HepG2 (cell line): ENCODE results near the gene TPPP3. TPM values are rescaled to one million over a fixed set of nuclear protein-coding genes. Genes with fewer than 3 reads are reported as not detected.
A peak's percentile ranks its signal among the peaks of the same experiment; 100 is the strongest.

Source experiments
- ATAC-seq: fragments of 200-7000 bp; cut with Tn5 transposase; 3 replicates; pipeline ENCODE4 v1.9.1; 2020; ENCODE audit warnings: mild to moderate bottlenecking, moderate library complexity
- BruUV-seq: library from RNA; stranded (reverse); fragments of 400-500 nt; replicated peaks from 2 replicates; lab custom pipeline; 2021; lab: Mats Ljungman, UMichigan
- CTCF ChIA-PET: fragments of 300-600 bp; formaldehyde crosslinking; extraction: SDS; loops from one replicate; lab custom pipeline; 2021; ENCODE audit warnings: low total read pairs, inconsistent platforms, low intra/inter-chr PET ratio; lab: Yijun Ruan, JAX
- POLR2A ChIA-PET: fragments of 350-600 bp; sonication (Branson Sonifier 250); formaldehyde crosslinking; loops from one replicate; lab custom pipeline; 2020; ENCODE audit warnings: antibody characterized with exemption, inconsistent platforms; lab: Yijun Ruan, JAX
- DNase-seq: peaks from one replicate; pipeline ENCODE4 v3.0.0-alpha.2; 2015; ENCODE audit warnings: low spot score
- FAIRE-seq: peaks from 3 replicates; lab custom pipeline; 2011; peaks lifted over from hg19 to GRCh38; lab: Jason Lieb, UNC
- H2AFZ ChIP-seq: one replicate; pipeline ENCODE4 v1.6.1; 2011; ENCODE audit warnings: low read length, inconsistent platforms
- H3K27ac ChIP-seq: fragments of 300-600 bp; 3 replicates; pipeline ENCODE4 v1.8.0; 2011; ENCODE audit warnings: mixed run types, mild to moderate bottlenecking, mixed read lengths, low read length, inconsistent platforms; ENCODE audit not compliant: insufficient read depth; ENCODE audit errors: extremely low read length
- H3K27me3 ChIP-seq, 2 experiments: fragments of 200-600 bp in 1 of 2; 2 replicates in 1 of 2; 3 replicates in 1 of 2; pipeline versions ENCODE4 v1.6.0 to v1.8.0; 2011; ENCODE audit warnings: low read length in 2 of 2, mild to moderate bottlenecking in 2 of 2, moderate library complexity in 2 of 2, inconsistent platforms in 1 of 2; ENCODE audit not compliant: insufficient read depth in 2 of 2, control insufficient read depth in 1 of 2
- H3K36me3 ChIP-seq, 2 experiments: fragments of 200-600 bp in 1 of 2; replicated peaks in 1 of 2; 2 replicates in 1 of 2; 3 replicates in 1 of 2; pipeline versions ENCODE4 v1.5.1 to v1.8.0; 2011; ENCODE audit warnings: low read length in 2 of 2, inconsistent platforms in 1 of 2; ENCODE audit not compliant: insufficient read depth in 2 of 2, control insufficient read depth in 1 of 2
- H3K4me1 ChIP-seq: 2 replicates; pipeline ENCODE4 v1.5.1; 2012; ENCODE audit warnings: low read length, inconsistent platforms; ENCODE audit not compliant: insufficient read depth
- H3K4me2 ChIP-seq: 2 replicates; pipeline ENCODE4 v1.6.0; 2011; ENCODE audit warnings: low read depth, low read length, inconsistent platforms
- H3K4me3 ChIP-seq, 3 experiments: fragments of 200-600 bp in 1 of 3; sonication (generic), shearing (Covaris generic) in 1 of 3; replicated peaks in 1 of 3; 2 replicates each; pipeline ENCODE4 v1.5.1; 2011 to 2016; ENCODE audit warnings: low read length in 3 of 3, inconsistent platforms in 2 of 3, low read depth in 2 of 3, mild to moderate bottlenecking in 2 of 3, control low read depth in 1 of 3, mixed read lengths in 1 of 3; ENCODE audit not compliant: insufficient read depth in 1 of 3
- H3K79me2 ChIP-seq: one replicate; pipeline ENCODE4 v1.6.1; 2011; ENCODE audit warnings: low read length, inconsistent platforms; ENCODE audit not compliant: insufficient read depth
- H3K9ac ChIP-seq: 2 replicates; pipeline ENCODE4 v1.6.0; 2011; ENCODE audit warnings: mild to moderate bottlenecking, low read depth, low read length, inconsistent platforms; ENCODE audit not compliant: insufficient read depth
- H3K9me3 ChIP-seq: 2 replicates; pipeline ENCODE4 v1.5.1; 2012; ENCODE audit warnings: mild to moderate bottlenecking, low read length
- H4K20me1 ChIP-seq: 2 replicates; pipeline ENCODE4 v1.6.0; 2011; ENCODE audit warnings: inconsistent platforms, mild to moderate bottlenecking, low read length, moderate library complexity; ENCODE audit not compliant: insufficient read depth
- SATB2 ChIP-seq: sonication (generic); formaldehyde crosslinking; IDR thresholded peaks from 2 replicates; pipeline ENCODE4 v1.5.0; 2020; ENCODE audit warnings: missing genetic modification reagents
- STAG1 ChIP-seq: sonication (generic); formaldehyde crosslinking; IDR thresholded peaks from 2 replicates; pipeline ENCODE4 v1.4.0; 2020; ENCODE audit warnings: missing genetic modification reagents
- ZNF552 ChIP-seq: sonication (generic); formaldehyde crosslinking; IDR thresholded peaks from 2 replicates; pipeline ENCODE4 v1.9.0; 2022; ENCODE audit warnings: missing genetic modification reagents, mild to moderate bottlenecking, borderline replicate concordance
- ZNF558 ChIP-seq: sonication (generic); formaldehyde crosslinking; IDR thresholded peaks from 2 replicates; pipeline ENCODE4 v1.9.0; 2022; ENCODE audit warnings: mild to moderate bottlenecking, missing genetic modification reagents, borderline replicate concordance
- ZNF737 ChIP-seq: sonication (generic); formaldehyde crosslinking; IDR thresholded peaks from 2 replicates; pipeline ENCODE4 v1.5.0; 2020; ENCODE audit warnings: missing genetic modification reagents, mild to moderate bottlenecking, borderline replicate concordance
- WGBS: methylation state at CpG from one replicate; pipeline ENCODE4 v1.1.6; 2017; ENCODE audit warnings: low lambda C conversion rate; 5-methylcytosine and 5-hydroxymethylcytosine counted together
- in situ Hi-C: cut with HindIII; loops from 2 replicates; pipeline ENCODE4 v1.10.0; 2017; ENCODE audit warnings: low pct_unique_long_range_greater_than_20kb; ENCODE audit not compliant: extremely low pct_ligation_motif_present
- intact Hi-C: fragments of 100-400 bp; cut with micrococcal nuclease; formaldehyde crosslinking; loops from one replicate; pipeline ENCODE4 v1.10.0; 2022; ENCODE audit not compliant: unreplicated experiment
- polyA plus RNA-seq, 8 experiments: library from polyadenylated mRNA; depleted of rRNA in 3 of 8; stranded (reverse) in 7 of 8; unstranded in 1 of 8; fragments of >200 nt; fragmentation: Illumina TruSeq in 4 of 8; extraction: Trizol in 4 of 8; gene quantifications; 2 replicates each; pipeline versions ENCODE4 v1.2.1 to v1.2.3, GENCODE V29; 2011 to 2016; ENCODE audit warnings: low read depth in 4 of 8, missing spikeins in 1 of 8, mixed read lengths in 1 of 8; ENCODE audit not compliant: insufficient read depth in 1 of 8
- total RNA-seq, 5 experiments: library from RNA; depleted of rRNA; stranded (reverse); fragments of >200 nt; fragmentation: Illumina TruSeq; extraction: Trizol; gene quantifications; 2 replicates each; pipeline ENCODE4 v1.2.3, GENCODE V29; 2016; ENCODE audit warnings: low read depth in 1 of 5
- TF ChIP-seq, protein P1 (sequence below): sonication (generic); formaldehyde crosslinking; IDR thresholded peaks from 2 replicates; pipeline ENCODE4 v1.4.0; 2020; ENCODE audit warnings: missing genetic modification reagents
- TF ChIP-seq, protein P2 (sequence below): sonication (generic); formaldehyde crosslinking; IDR thresholded peaks from 2 replicates; pipeline ENCODE4 v1.5.0; 2020; ENCODE audit warnings: missing genetic modification reagents
- TF ChIP-seq, protein P3 (sequence below): sonication (generic); formaldehyde crosslinking; IDR thresholded peaks from 2 replicates; pipeline ENCODE4 v1.5.1; 2020; ENCODE audit warnings: mild to moderate bottlenecking, missing genetic modification reagents, borderline replicate concordance
- TF ChIP-seq, protein P4 (sequence below): sonication (generic); formaldehyde crosslinking; IDR thresholded peaks from 2 replicates; pipeline ENCODE4 v1.4.0; 2020; ENCODE audit warnings: missing genetic modification reagents

The TPPP3 gene
- total and polyA plus RNA-seq, 2 of the 13 experiments (the other 11 are each of a cell fraction or from before 2014, with no cell fraction given) = 0.16 to 0.44 TPM

DNA sequence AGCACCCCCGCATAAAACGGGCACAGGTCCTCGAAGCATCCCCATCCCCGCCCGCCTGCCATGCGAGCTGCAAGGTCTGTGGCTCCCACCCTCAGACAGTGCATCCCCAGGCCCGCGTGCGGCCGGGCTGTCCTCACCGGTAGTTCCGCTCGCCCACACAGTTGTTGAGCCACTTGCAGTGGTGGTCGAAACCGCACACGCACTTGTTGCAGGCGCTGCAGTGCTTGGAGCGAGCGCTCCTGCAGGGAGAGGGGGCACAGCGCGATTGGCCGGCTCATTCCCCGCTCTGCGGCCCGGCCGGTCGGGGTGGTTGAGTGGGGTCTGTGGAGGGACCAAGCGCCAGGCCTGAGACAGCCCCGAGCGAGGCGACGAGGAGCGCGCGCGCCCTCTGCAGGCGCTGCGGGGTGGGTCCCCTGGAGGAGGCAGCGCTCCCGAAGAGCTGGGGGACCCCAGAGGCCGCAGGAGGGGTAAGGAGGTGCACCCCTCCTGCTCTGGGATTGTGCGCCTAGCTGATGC lies 6.0 kb upstream of the TPPP3 start (continued):
- TF ChIP-seq, protein P1, sequence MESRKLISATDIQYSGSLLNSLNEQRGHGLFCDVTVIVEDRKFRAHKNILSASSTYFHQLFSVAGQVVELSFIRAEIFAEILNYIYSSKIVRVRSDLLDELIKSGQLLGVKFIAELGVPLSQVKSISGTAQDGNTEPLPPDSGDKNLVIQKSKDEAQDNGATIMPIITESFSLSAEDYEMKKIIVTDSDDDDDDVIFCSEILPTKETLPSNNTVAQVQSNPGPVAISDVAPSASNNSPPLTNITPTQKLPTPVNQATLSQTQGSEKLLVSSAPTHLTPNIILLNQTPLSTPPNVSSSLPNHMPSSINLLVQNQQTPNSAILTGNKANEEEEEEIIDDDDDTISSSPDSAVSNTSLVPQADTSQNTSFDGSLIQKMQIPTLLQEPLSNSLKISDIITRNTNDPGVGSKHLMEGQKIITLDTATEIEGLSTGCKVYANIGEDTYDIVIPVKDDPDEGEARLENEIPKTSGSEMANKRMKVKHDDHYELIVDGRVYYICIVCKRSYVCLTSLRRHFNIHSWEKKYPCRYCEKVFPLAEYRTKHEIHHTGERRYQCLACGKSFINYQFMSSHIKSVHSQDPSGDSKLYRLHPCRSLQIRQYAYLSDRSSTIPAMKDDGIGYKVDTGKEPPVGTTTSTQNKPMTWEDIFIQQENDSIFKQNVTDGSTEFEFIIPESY (CRISPR knock-in tag) = peak; percentile 56; the same call in 1 of the 2 replicates
- TF ChIP-seq ZNF558 (no peak), SATB2 (CRISPR knock-in tag) (no peak), STAG1 (CRISPR knock-in tag) (peak; percentile 60)

GRCh38 chr16:67398546-67399217 lies 5.4 kb upstream of the TPPP3 start:
- H3K27ac ChIP-seq = no peak overlapping the region
- no peak for FAIRE-seq
- H3K9me3 ChIP-seq = no peaks in the 10 kb centered on the region
- WGBS = 63% methylated on average over 17 of the region's 19 CpGs
- no peaks in the 10 kb centered on the region for H3K36me3 ChIP-seq
- no peak for ATAC-seq
- H3K79me2 ChIP-seq = no peaks in the 10 kb centered on the region
- H4K20me1 ChIP-seq = no peaks in the 10 kb centered on the region
- no peak overlapping the region for H3K4me3 ChIP-seq
- DNase-seq = no peak
- no peak overlapping the region for H3K4me2 ChIP-seq
- H2AFZ ChIP-seq = no peak overlapping the region
- intact Hi-C loops (no loop called here), in situ Hi-C loops (no loop called here)
- H3K27me3 ChIP-seq = peaks cover 0 to 14% of the 10 kb centered on the region in 2 experiments; a peak in 3 of 5 replicates
- H3K9ac ChIP-seq = no peak overlapping the region
- peaks cover 41% of the 10 kb centered on the region for H3K4me1 ChIP-seq
- no TSS peak for BruUV-seq
- ChIA-PET POLR2A (no interaction called here), CTCF (interaction anchor here (1.8 kb wide), 1 partner anchor 72 kb away, joined by 6 read pairs; the partner anchor contains the start of genes KCTD19 and LRRC36)
- TF ChIP-seq ZNF737 (no peak), ZNF552 (no peak)
- TF ChIP-seq, protein P2, sequence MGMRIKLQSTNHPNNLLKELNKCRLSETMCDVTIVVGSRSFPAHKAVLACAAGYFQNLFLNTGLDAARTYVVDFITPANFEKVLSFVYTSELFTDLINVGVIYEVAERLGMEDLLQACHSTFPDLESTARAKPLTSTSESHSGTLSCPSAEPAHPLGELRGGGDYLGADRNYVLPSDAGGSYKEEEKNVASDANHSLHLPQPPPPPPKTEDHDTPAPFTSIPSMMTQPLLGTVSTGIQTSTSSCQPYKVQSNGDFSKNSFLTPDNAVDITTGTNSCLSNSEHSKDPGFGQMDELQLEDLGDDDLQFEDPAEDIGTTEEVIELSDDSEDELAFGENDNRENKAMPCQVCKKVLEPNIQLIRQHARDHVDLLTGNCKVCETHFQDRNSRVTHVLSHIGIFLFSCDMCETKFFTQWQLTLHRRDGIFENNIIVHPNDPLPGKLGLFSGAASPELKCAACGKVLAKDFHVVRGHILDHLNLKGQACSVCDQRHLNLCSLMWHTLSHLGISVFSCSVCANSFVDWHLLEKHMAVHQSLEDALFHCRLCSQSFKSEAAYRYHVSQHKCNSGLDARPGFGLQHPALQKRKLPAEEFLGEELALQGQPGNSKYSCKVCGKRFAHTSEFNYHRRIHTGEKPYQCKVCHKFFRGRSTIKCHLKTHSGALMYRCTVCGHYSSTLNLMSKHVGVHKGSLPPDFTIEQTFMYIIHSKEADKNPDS = no peak
- TF ChIP-seq, protein P3, sequence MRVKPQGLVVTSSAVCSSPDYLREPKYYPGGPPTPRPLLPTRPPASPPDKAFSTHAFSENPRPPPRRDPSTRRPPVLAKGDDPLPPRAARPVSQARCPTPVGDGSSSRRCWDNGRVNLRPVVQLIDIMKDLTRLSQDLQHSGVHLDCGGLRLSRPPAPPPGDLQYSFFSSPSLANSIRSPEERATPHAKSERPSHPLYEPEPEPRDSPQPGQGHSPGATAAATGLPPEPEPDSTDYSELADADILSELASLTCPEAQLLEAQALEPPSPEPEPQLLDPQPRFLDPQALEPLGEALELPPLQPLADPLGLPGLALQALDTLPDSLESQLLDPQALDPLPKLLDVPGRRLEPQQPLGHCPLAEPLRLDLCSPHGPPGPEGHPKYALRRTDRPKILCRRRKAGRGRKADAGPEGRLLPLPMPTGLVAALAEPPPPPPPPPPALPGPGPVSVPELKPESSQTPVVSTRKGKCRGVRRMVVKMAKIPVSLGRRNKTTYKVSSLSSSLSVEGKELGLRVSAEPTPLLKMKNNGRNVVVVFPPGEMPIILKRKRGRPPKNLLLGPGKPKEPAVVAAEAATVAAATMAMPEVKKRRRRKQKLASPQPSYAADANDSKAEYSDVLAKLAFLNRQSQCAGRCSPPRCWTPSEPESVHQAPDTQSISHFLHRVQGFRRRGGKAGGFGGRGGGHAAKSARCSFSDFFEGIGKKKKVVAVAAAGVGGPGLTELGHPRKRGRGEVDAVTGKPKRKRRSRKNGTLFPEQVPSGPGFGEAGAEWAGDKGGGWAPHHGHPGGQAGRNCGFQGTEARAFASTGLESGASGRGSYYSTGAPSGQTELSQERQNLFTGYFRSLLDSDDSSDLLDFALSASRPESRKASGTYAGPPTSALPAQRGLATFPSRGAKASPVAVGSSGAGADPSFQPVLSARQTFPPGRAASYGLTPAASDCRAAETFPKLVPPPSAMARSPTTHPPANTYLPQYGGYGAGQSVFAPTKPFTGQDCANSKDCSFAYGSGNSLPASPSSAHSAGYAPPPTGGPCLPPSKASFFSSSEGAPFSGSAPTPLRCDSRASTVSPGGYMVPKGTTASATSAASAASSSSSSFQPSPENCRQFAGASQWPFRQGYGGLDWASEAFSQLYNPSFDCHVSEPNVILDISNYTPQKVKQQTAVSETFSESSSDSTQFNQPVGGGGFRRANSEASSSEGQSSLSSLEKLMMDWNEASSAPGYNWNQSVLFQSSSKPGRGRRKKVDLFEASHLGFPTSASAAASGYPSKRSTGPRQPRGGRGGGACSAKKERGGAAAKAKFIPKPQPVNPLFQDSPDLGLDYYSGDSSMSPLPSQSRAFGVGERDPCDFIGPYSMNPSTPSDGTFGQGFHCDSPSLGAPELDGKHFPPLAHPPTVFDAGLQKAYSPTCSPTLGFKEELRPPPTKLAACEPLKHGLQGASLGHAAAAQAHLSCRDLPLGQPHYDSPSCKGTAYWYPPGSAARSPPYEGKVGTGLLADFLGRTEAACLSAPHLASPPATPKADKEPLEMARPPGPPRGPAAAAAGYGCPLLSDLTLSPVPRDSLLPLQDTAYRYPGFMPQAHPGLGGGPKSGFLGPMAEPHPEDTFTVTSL = no peak
- TF ChIP-seq, protein P4, sequence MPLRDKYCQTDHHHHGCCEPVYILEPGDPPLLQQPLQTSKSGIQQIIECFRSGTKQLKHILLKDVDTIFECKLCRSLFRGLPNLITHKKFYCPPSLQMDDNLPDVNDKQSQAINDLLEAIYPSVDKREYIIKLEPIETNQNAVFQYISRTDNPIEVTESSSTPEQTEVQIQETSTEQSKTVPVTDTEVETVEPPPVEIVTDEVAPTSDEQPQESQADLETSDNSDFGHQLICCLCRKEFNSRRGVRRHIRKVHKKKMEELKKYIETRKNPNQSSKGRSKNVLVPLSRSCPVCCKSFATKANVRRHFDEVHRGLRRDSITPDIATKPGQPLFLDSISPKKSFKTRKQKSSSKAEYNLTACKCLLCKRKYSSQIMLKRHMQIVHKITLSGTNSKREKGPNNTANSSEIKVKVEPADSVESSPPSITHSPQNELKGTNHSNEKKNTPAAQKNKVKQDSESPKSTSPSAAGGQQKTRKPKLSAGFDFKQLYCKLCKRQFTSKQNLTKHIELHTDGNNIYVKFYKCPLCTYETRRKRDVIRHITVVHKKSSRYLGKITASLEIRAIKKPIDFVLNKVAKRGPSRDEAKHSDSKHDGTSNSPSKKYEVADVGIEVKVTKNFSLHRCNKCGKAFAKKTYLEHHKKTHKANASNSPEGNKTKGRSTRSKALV = no peak
